ENCODE measurements around the gene FBXL17.

Gene FBXL17

DNA sequence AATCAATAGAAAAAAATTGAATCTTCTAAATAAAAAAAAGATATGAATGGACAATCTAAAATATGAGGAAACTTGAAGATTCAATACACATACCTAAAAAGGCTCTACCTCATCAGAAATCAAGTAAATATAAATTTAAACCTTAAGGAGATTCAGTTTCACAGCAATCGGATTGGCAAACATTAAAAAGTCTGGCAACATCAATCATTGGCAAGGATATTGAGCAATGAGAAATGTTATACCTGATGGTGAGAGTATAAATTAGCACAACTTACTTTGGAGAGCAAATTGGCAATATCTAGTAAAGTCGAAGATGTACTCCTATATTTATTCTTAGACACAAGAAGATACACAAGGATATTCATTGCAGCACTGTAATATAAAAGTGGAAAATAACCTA, 436.8 kb downstream of the FBXL17 start:
- no peak for DNase-seq

DNA sequence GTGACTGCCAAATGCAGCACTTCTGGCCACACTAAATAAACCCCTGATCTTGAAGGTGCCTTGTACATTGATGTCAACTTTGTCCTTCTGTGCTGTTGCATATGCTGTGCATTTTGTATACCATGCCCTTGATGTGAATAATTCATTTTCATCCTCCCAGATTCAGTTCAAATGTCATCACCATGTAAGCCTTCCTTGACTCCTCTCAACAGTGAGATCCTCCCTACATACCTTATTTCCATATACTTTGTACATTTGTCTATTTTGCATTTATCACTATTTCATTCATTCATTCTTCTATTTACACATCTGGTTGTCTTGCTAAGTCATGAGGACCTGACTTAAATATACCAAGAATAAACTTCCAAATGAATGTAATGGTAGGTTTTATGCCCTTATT, 438.0 kb downstream of the FBXL17 start:
- no peak for DNase-seq

DNA sequence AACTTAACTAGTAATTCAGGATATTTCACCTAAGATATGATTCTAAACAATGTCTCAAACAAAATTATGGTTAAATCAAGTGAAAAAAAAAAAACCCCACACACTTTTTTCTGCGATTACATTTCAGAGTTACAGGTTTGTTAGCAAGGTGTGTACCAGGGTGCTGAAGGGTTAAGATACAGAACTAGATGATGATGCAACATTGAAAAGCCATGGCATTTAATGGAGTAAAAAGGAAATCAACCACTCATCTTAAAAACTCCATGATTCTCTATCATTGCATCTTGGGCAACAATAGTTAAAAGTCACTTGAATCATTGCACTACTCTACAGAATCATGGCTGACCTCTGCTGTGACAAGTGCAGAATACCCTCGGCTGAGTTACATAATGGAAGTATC, 440.9 kb downstream of the FBXL17 start:
- no peak for DNase-seq

DNA sequence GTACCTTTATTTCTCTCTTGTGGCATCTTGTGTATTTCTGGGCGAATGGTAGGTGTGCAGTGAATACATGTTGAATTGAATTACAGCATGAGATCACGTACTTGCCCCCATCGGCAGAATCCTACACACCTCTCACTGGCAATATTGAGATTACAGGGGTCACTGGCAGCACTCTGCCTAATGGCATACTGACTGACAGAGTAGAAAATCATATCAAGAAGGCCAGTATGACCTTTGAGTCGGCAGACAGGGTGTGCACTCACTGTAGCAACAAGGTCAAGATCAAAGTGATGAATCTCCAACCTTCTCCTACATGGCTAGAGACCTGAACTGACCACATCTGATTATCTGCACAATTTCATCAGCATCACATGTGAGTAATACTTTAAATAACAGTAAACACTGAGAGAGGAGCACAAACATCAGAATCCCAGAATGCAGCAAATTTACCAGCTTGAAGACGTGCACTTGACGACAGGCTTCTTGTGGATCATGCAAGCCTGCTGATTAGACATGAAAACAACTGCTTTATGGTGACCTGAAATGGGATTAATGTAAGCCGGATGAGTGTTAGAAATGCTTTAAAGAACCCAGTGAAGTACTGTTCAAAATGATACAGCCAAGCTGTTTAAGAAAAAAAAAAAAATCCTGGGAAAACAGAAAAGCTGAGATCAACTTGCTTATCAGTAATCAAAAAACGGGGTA, 444.1 kb downstream of the FBXL17 start:
- DNase-seq, result no peak

DNA sequence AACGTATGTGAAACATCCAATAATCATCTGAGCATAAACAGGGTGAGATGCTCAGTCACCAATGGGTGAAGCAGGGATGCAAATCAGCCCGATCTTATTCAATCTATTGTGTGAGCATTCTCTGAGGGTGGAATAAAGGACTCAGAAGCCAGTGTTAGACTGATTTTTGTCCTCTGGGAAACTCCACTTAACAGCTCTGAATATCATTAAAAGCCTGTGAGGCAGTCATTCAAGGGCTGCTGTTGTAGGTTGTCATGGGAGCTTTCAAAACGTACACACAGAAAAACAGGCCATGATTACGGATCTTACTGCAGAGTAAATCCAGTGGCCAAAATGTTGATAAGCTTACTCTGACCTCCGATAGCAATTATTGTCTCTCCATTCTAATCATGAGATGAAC, 444.7 kb downstream of the FBXL17 start:
- DNase-seq, result no peak

DNA sequence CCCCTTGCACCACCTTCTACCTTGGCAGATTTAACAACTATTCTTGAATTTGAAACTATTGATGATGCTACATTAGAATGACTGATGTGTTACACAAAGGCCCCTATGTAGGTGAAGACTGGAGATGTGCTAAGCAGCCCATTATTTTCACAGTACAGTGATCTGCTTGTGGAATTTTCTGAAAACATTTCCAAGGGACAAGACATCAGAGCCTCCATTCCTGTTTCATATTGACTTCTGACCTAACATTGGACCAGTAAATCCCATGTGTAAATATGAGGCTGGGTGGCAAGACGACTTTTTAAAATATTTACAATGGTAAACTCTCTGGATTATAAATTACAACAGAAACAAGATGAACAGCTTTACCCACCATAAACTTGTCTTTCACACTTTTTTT, 445.4 kb downstream of the FBXL17 start:
- DNase-seq, result no peak

DNA sequence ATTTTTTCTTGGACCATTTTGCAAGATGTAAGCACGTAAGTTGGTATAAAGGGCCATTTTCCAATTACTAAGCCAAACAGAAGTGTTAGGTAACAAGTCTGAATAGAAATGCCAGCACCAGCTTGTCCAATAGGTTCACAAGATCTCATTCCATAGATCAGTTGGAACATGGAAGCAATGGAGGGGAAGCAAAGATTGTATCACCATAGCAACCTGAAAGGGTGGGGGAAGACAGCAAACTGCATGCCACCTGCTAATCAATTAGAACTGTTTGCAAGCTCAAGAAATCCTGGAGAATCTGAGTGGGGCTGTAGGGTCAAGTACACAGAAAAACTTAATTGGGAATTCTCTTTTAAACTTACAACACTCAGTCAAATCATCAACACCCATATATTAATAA, 446.3 kb downstream of the FBXL17 start:
- DNase-seq, result no peak

DNA sequence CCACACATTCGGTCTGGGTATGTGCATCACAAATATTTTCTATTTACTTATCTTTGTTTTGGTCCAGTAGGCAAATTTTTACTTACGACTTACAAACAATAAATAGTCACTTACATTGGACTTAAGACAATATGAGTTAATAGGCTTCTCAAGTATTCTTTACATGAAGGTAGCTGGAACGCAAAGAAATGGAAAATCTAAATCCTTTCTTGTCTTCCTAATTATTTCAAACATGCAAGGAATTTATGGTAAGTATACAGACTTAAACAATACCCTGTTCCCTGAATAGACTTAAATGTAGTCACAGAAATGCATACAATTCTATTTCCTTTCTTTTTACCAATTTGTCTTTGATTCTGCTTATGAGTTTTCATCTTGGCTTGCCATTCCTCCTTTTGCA, 448.6 kb downstream of the FBXL17 start:
- no peak for DNase-seq

DNA sequence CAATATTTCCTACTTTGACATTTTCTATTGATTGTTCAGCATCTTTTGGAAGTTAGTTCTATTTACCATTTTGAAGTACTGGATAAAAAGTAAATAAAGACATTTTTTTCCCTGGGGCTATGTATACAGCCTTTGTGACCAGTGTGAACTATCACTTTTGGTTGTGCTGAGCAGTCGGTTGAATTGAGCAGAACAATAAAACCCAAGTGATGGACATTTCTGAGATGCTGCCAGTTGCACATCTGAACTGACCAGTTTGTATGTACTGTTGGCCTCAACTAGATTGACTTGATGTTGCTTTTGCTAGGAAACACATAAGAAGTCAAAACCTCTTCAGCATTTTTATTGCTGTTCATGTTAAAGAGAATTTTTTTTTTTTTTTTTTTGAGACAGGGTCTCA, 451.0 kb downstream of the FBXL17 start:
- DNase-seq, result no peak

DNA sequence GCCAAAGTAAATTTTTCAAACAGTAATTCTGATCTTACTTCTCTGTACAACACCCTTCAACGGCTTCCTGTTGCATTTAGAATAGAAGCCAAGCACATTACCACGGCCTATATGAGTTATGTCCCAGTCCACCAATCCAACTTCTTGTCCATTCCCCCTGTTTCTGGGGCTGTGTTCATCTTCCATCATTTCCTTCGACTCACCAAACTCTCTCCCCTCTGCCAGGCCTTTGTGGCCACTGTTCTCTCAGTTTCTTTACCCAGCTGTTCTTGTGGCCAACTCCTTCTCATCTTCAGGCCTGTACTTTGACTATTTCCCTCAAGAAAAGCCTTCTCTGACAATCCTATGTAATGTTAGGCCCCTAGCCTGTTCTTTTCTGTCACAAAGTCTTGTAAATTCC, 451.8 kb downstream of the FBXL17 start:
- DNase-seq, result no peak

DNA sequence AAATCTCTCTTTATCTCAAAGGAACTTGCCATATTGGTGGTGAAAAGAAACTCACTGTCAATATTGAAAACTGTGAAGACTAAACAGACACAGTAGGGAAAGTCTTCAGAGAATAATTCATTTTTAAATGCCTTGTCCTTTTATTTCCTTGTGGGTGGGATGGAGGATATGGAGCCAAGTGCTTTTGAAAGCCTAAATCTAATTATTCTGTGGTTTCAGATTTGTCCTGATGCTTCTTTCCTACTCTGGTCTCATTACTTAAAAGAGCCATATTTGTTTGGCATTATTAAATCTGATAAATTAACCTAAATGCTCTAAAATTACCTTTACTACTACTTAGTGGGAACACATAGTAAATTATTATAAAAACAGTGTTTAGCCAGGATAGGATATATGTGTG, 452.8 kb downstream of the FBXL17 start:
- DNase-seq, result no peak

DNA sequence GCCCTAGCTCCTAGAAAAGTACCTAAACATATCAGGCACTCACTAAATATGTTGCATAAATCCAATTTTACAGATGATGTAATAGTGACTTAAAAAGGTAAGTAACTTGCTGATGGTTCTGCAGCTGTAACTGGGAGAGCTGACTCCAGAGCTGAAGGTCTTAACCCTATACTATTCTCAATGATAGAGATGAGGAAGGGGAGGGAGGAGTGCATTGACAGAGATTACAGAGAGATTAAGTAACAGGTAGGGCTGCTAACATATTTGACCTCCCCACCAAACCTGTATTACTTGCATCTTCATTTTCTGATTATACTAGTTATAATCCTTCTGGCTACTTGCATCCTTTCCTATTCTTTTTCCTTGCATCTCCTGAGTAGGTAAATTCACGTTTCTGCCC, 455.8 kb downstream of the FBXL17 start:
- DNase-seq, result no peak

DNA sequence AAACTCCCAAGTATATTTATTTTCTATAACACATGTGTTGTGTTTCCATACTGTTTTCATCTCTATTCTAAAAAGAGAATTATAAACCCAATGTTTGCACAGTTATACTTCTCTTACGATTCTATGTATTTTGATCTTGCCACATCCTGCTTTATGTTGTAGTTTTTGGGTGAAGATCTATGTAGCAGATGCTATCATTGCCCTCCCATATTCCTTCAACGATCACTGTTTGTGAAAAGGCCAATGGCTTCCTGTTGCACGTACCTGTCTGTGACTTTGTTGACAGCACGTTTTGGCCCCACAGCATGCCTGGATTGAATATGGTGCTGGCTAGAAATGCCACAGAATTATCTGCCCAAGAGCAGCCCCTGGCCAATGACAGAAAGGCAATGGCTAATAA, 456.7 kb downstream of the FBXL17 start:
- no peak for DNase-seq

DNA sequence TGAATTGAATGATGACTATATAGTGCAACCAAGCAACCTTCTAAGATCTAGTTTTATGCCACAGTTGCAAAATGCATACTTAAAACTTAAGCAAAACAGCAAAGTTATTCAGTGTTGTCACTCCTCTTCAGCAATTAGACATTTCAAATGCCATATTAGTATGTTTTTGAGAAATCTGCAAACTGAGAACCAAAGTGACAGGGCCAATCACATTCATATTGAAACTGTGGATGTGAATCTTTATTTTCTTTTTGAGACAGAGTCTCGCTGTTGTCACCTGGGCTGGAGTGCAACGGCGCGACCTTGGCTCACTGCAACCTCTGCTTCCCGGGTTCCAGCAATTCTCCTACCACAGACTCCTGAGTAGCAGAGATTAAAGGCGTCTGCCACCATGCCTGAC, 461.9 kb downstream of the FBXL17 start:
- DNase-seq, result no peak

DNA sequence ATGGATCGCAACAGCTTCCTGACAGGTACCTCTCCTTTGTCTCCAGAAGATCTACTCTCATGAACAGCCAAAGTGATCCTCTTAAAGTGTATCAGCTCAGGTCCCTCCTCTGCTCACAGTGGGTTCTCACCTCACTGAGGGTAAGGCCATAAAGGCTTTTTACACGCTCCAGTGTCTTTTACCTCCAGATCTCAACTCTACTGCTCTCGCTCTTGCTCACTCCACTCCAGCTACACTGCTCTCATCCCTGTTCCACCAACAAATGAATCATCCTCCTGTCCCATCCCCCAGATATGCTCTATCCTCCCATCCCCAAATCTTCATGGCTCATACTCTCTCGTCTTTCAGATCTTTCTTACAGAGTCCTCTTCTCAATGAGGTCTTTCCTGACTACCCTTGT, 462.5 kb downstream of the FBXL17 start:
- DNase-seq, result no peak

DNA sequence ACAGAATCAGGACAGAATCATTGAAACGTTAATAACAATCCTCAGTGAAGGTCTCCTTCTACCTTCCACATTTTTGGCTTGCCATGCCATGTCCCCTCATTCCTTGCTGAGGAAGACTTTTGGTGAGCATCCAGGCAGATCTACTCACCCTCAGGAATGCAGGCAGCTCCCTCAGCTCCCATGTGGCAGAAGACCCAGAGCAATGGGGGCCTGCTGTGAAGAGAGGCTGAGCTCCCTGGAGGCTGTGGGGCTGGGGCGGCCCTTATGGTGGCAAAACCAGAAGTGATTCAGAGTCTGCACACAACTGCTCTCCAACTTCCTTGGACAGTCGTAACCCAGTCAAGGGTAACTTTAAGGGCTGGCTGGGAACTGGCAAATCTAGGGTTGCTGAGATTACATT, 463.9 kb downstream of the FBXL17 start:
- DNase-seq, result no peak

DNA sequence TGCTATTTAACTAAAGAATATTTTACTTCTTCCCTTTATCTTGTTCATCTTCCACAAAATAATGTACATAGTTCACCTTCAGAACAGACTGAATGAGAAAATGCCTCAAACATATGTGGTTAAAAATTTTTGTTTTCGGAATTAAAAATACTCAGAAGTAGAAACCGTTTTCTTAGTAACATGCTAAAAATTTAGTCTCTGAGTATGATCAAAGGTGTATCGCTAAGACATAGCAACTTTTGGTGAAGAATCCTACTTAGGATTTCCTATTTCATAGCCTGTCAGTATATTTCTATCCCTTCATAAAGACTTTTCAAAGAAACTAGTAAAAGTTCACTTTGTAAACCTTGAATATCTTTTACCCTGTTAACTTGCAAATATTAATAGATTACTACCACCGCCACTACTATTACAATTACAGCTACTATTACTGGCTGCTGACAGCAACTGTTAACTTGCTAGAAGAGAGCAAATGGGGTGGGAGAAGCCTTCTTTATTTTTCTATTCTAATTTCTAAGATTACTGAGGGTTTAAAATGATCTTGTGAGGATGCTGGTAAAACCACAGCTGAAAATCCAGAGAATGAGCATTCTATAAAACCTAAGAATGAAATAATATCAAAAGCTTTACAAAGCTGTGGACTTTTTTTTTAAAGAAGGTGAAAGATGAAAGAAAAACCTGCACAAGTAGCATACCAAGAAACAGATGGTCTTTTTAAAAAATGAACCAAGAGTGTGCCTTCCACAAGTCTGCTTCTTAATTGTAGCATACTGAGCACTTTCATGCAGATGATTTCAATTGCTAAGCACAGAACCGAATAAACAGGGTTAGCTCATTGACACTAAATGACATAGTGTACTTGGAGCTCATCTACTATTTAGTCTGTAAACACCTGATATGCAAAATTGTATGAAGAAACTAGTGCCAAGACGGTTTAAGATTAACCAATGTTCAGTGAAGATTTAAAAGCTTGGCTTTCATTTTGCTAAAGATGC, 464.9 kb downstream of the FBXL17 start:
- no peak for DNase-seq

DNA sequence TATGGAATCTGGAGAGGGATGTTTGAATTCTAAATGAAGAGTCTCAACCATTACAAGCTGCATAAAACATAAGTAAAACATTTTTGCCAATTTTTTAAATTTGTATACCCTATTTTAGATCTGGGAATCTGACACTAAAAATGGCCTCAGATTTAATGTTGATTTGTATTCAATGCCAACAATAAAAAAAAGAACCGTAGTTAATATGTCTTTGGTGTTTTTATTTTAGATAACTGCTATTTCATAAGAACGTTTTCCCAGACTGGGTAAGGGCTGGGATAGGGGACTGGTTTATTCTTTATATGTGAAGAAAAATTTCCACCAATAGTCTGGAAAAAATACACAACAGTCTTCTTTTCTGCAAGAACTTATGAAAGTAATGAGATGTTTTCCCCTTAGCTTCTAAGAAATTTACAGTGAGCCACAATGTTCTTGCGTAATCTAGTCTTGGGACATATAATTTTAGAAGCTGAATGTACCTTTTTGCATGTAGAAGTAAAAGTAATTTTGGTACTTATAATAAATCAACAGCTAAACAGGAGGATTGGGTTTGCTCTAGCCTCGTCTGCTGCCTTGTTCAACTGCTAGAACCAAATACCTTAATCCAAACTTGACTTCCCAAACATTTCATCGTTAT, 466.6 kb downstream of the FBXL17 start:
- DNase-seq, result no peak

DNA sequence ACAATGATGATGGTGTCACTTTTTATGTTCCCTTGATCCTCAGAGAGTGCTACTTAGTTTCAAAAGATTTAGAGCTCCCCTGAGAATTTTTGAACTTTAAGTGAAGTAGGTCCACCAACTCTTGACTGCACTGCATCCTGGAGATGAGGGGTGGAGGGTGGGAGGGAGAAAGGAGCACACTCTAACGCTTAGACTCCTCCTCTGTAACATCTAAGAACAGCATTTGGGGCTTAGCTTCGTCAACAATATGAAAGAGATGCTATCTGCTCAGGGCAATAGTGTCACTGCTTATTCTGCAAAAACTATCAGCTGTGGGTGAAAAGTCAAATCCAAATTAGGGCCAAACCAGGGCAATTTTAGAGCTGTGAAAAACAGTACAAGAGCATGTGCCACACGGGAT, 468.4 kb downstream of the FBXL17 start:
- no peak for DNase-seq

DNA sequence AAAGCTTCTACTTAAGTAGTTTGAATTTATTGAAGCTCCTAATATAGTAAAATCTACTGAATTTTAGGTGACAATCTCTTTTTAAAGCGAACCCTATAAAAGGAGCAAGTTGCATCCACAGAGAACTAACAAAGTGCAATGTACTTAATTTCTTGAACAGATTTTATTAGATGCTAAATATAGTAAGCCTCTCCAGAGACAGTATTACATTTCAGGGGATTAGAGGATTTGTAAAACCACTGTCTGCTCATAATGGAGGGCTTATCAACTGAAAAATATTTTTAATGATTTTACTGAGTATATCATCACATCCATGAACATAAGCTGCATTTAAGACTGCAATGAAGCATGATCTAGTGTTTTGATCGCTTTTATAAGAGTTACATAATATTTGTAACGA, 481.2 kb downstream of the FBXL17 start:
- no peak for DNase-seq

DNA sequence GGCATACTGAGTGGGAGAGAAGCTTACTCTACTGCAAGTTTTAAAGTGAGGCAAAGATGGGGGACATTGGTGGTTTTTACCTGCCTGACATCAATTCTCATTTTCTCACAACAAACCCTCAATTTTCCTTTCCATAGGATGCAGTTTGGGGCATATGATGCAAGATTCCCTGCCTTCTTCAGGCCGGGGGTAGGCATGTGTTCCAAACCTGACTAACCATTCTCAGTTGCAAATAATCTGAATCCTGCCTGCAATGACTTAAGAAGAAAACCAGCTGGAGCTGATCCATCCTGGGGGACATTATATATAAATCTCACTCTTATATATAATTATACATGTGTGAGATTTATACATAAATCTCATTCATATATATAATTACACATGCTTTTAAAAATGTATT, 487.5 kb downstream of the FBXL17 start:
- no peak for DNase-seq

DNA sequence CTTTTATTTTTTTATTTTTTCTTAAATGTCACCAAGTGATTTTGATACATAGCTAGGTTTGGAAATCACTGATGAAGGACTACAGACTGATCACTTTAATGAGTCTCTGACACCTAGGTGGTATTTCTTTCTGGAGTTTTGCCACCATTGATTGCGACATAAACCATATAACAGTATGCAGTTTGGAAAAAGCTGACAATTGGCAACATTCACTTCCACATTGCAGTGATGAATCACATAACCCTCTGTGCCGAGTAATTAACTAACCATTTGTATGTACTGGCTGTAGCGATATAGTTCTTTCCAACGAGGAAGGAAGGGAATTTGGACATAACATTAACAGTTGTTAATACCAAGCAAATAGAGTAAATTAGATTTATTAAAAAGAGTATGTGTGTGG, 488.3 kb downstream of the FBXL17 start:
- DNase-seq, result no peak

DNA sequence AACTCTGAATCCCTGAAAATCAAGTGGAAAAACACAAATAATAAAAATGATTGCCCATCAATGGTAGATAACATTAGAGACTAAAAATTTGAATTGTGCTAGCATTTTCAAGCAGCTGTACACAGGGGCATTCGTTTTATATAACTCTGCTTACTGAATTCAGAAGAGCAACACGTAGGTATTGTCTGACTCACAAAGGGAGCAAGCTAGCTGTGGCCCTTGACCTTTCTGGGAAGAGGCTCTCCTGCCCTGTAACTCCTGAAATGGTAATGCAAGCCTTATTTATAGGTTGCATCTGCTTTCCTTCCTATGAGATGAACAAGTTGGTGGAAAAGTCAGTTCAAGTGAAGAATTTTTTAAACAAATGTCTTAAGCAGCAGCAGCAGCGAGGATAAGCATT, 492.5 kb downstream of the FBXL17 start:
- no peak for DNase-seq

DNA sequence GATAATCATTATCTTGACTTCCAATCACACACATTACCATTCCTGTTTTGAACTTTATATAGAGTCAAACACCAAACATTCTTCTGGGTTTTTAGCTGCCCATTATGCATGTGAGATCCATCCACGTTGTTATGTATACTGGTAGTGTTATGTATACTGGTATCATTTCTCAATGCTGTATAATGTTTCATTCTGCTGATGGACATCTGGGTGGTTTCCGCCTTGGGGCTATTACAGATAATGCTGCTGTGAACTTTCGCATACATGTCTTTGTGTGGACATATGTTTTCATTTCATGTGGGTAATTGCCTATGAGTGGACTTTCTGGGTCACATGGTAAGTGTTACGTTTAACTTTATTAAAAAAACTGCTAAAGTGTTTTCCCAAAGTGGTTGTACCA, 493.4 kb downstream of the FBXL17 start:
- DNase-seq, result no peak

Data from NCI-H187 treated with DMSO at 0.1 percent for 48 hours (cell line).